ENCODE results near the gene TM9SF1. TPM values are rescaled to one million over a fixed set of nuclear protein-coding genes. Genes with fewer than 3 reads are reported as not detected.

Gene TM9SF1
- total and polyA plus RNA-seq, 9 of the 15 experiments (the other 6 are each of a cell fraction or from before 2014, with no cell fraction given): 5.3 to 20.3 (median 11.8) TPM

DNA sequence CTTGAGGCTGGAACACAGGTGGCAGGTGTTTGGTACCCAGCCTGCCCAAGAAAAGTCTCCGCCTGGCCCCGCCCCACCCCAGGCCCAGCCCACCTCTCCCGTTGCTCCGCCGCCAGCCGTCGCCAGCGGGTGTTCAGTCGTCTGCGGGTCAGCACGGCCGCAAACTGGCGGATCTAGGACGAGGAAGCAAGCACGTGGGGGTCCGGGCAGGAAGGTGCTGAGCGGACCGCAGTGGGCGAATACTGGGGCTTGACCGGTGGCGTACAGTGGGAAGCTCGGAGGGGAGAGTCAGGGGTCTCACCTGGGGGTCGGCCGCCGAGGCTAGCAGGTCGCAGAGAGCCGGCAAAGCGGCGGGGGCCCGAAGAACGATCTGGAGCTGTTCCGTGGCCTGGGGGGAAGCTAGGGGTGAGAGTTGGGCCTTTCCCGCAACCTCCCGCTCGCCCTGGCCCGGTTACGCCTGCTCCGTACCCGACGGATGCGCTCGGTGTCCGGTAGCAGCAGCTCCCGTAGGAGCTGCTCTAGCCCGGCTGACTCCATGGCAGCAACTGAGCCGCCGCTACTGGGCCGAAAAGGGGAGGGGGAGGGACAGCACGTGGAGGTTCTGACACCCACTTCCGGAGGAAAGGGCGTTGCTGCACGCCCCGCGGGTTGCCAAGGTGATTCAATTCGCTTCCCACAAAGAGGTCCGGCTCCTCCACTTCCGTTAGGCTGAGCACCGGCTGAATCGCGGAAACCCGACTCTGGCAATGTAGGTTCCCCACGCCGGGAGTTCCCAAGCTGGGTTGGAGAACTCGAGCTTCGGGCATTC is 6.8 kb downstream of the TM9SF1 start, which contains the start of gene IPO4 (continued):
- TF ChIP-seq, protein P1, sequence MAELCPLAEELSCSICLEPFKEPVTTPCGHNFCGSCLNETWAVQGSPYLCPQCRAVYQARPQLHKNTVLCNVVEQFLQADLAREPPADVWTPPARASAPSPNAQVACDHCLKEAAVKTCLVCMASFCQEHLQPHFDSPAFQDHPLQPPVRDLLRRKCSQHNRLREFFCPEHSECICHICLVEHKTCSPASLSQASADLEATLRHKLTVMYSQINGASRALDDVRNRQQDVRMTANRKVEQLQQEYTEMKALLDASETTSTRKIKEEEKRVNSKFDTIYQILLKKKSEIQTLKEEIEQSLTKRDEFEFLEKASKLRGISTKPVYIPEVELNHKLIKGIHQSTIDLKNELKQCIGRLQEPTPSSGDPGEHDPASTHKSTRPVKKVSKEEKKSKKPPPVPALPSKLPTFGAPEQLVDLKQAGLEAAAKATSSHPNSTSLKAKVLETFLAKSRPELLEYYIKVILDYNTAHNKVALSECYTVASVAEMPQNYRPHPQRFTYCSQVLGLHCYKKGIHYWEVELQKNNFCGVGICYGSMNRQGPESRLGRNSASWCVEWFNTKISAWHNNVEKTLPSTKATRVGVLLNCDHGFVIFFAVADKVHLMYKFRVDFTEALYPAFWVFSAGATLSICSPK (IDR thresholded peaks at IDR 0.05; ENCODE audit: borderline replicate concordance): no peak
- no peak for TF ChIP-seq SRSF9 (IDR thresholded peaks at IDR 0.05; ENCODE audit: borderline replicate concordance, low read depth, low read length)
- TF ChIP-seq CEBPB (tag; IDR thresholded peaks at IDR 0.05): no peak
- TF ChIP-seq ZNF79 (CRISPR knock-in tag; IDR thresholded peaks at IDR 0.05; ENCODE audit: low read depth): no peak
- TF ChIP-seq, protein P2, sequence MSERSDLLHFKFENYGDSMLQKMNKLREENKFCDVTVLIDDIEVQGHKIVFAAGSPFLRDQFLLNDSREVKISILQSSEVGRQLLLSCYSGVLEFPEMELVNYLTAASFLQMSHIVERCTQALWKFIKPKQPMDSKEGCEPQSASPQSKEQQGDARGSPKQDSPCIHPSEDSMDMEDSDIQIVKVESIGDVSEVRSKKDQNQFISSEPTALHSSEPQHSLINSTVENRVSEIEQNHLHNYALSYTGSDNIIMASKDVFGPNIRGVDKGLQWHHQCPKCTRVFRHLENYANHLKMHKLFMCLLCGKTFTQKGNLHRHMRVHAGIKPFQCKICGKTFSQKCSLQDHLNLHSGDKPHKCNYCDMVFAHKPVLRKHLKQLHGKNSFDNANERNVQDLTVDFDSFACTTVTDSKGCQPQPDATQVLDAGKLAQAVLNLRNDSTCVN (CRISPR knock-in tag; IDR thresholded peaks at IDR 0.05): no peak
- no peak for TF ChIP-seq DMBX1 (CRISPR knock-in tag; IDR thresholded peaks at IDR 0.05; ENCODE audit: borderline replicate concordance)
- TF ChIP-seq, protein P3, sequence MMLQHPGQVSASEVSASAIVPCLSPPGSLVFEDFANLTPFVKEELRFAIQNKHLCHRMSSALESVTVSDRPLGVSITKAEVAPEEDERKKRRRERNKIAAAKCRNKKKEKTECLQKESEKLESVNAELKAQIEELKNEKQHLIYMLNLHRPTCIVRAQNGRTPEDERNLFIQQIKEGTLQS (IDR thresholded peaks at IDR 0.05): no peak
- TF ChIP-seq, protein P3 (CRISPR knock-in tag; conservative IDR thresholded peaks at IDR 0.05): no peak
- TF ChIP-seq RBM34 (IDR thresholded peaks at IDR 0.05; ENCODE audit: borderline replicate concordance, insufficient read depth, low read length): no peak
- no peak for TF ChIP-seq RBM14 (IDR thresholded peaks at IDR 0.05; ENCODE audit: borderline replicate concordance, insufficient read depth, low read depth, low read length)
- TF ChIP-seq NR3C1 (CRISPR knock-in tag; IDR thresholded peaks at IDR 0.05): no peak
- peak in 1 of 2 experiments; percentile 99; a peak in 2 of 4 replicates for TF ChIP-seq TRIM24 (IDR thresholded peaks at IDR 0.05)
- TF ChIP-seq CBFB (CRISPR knock-in tag; IDR thresholded peaks at IDR 0.05): no peak
- peak; percentile 64 for TF ChIP-seq ZFX (CRISPR knock-in tag; IDR thresholded peaks at IDR 0.05)
- TF ChIP-seq, protein P4, sequence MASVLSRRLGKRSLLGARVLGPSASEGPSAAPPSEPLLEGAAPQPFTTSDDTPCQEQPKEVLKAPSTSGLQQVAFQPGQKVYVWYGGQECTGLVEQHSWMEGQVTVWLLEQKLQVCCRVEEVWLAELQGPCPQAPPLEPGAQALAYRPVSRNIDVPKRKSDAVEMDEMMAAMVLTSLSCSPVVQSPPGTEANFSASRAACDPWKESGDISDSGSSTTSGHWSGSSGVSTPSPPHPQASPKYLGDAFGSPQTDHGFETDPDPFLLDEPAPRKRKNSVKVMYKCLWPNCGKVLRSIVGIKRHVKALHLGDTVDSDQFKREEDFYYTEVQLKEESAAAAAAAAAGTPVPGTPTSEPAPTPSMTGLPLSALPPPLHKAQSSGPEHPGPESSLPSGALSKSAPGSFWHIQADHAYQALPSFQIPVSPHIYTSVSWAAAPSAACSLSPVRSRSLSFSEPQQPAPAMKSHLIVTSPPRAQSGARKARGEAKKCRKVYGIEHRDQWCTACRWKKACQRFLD (CRISPR knock-in tag; IDR thresholded peaks at IDR 0.05): peak; percentile 82; the same call in 1 of the 2 replicates
- TF ChIP-seq ZNF561 (CRISPR knock-in tag; conservative IDR thresholded peaks at IDR 0.05): no peak
- no peak for TF ChIP-seq ARHGAP35 (IDR thresholded peaks at IDR 0.05; ENCODE audit: partially characterized antibody)
- TF ChIP-seq NR2F6 (CRISPR knock-in tag; IDR thresholded peaks at IDR 0.05): no peak
- TF ChIP-seq ZNF589 (CRISPR knock-in tag; IDR thresholded peaks at IDR 0.05; ENCODE audit: low read depth): no peak
